Astrocyte of the cerebellum (primary cell): ENCODE results near the gene HLA-DMA.

Experiments used
- DNase-seq: peaks from one replicate; pipeline ENCODE4 v3.0.0-alpha.2; 2011; ENCODE audit warnings: low read depth
- H3K4me3 ChIP-seq: 2 replicates; pipeline ENCODE4 v1.5.1; 2011; ENCODE audit warnings: mild to moderate bottlenecking, low read depth, low read length, moderate library complexity
- in situ Hi-C: cut with HindIII; loops from 2 replicates; pipeline ENCODE4 v1.10.0; 2017; ENCODE audit warnings: low sequenced_read_pairs
- TF ChIP-seq, protein P1 (sequence below): IDR thresholded peaks from 2 replicates; pipeline ENCODE4 v1.5.1; 2012; ENCODE audit warnings: low read length, low read depth, moderate library complexity, mild to moderate bottlenecking; ENCODE audit errors: missing control alignments

HLA-DMA gene

DNA sequence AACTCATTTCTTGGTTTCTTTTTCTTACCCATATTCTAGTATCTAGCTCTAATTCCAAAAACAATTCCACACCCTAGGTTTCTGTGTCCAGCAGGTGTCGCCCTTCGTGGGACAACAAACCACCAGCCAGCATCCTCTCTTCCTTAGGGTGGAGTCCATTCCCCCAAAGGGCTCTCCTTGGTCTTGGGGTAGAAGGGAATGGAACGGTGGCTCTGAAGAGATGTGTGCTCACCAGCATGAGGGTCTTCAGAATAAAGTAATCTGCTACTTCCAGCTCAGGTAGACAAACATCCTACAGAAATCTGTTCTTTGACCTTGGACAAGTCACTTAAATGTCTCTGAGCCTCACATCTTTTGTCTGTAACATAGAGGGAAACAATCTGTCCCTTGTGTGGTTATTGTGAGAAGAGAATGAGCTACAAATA, 19.2 kb downstream of the HLA-DMA start:
- in situ Hi-C loops: no loop called here
- TF ChIP-seq, protein P1, sequence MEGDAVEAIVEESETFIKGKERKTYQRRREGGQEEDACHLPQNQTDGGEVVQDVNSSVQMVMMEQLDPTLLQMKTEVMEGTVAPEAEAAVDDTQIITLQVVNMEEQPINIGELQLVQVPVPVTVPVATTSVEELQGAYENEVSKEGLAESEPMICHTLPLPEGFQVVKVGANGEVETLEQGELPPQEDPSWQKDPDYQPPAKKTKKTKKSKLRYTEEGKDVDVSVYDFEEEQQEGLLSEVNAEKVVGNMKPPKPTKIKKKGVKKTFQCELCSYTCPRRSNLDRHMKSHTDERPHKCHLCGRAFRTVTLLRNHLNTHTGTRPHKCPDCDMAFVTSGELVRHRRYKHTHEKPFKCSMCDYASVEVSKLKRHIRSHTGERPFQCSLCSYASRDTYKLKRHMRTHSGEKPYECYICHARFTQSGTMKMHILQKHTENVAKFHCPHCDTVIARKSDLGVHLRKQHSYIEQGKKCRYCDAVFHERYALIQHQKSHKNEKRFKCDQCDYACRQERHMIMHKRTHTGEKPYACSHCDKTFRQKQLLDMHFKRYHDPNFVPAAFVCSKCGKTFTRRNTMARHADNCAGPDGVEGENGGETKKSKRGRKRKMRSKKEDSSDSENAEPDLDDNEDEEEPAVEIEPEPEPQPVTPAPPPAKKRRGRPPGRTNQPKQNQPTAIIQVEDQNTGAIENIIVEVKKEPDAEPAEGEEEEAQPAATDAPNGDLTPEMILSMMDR: peak; percentile 79
- no peak overlapping the region for H3K4me3 ChIP-seq
- peak; percentile 61 for DNase-seq

DNA sequence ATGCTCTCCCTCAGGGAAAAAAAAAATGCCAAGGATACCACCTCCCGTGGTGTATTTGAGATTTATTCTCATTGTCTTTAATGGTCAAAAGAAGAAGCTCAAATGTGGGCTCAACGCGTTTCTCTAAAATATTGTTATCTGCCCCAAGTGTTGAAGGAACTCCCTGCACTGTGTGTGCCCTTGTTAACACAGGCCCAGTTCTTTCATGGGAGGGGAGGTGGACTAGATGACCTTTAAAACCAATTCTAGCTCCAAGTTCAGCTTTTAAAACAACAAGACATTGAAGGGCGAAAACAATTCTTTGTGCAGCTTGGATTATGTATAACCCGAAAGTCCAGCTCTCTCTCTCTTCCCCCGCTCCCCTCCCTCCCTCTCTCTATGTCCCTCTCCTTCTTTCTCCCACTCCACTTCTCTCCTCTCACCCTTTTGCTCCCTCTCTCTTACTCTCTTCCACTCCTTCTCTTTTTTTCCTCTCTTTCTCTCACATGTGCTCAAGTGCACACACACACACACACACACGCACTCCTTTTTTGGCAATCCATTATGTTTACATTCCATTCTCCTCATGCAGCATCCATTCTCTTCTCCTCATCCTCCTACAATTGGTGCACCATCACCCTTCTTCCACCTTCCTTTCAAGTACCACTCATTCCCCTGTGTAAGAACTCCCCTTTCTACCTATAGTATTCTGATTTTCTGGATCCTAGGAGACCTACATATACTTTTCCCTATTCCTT, 20.6 kb downstream of the HLA-DMA start:
- TF ChIP-seq, protein P1: no peak
- H3K4me3 ChIP-seq: no peak overlapping the region
- no peak for DNase-seq
- in situ Hi-C loops: no loop called here

DNA sequence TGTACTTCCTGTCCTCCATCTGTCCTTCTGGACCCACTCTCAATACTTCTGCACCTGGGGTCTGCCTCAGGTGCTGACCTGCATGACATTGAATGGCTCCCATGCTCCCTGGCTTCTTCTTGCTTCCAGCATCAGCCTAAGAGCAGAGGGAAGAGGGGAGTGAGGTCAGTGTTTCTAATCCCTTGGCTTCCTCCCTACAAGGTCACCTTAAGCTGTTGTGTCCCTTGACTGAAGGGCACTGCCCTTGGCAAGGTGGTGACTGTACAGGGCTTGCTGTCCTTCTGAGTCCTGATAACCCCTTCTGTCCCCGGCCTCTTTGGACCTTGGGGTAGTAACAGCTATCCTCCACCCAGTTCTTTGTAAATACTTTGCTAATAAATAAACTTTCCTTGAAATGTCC, 21.7 kb downstream of the HLA-DMA start:
- TF ChIP-seq, protein P1: no peak
- DNase-seq: no peak
- H3K4me3 ChIP-seq: no peak overlapping the region
- in situ Hi-C loops: no loop called here

DNA sequence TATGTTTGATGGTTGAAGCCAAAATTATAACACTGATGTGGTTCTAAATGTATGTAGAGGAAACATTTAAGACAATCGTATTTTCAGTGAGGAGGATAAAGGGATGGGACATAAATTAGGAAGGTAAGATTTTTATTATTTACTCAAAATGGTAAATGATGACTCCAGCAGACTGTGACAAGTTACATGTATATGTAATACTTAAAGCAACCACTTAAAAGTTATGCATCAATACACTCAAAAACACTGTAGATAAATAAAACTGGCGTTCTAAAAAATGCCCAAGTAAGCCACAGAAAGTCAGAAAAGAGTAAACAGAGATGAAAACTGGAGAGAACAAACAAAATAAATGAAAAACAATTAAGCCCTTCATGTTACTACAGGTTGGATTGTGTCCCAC, 30.8 kb downstream of the HLA-DMA start:
- no peak overlapping the region for H3K4me3 ChIP-seq
- TF ChIP-seq, protein P1: no peak
- in situ Hi-C loops: no loop called here
- no peak for DNase-seq

DNA sequence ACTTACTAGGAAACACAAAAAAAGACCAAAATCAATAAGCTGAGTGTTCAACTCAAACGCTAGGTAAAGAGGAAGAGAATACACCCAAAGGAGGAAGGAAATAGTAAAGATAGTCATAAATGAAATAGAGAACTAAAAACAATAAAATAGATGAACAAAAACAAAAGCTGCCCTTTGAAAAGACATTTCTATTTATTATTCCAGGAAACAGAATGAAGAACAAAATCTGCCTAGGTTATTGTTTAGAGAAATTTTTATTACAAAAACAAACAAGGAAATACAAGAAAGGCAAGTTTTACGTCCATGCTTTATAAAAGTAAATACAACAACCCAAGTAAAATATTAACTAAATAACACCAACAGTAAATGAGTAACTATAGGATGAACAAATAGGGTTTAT, 32.2 kb downstream of the HLA-DMA start:
- TF ChIP-seq, protein P1: no peak
- in situ Hi-C loops: no loop called here
- no peak overlapping the region for H3K4me3 ChIP-seq
- DNase-seq: no peak

DNA sequence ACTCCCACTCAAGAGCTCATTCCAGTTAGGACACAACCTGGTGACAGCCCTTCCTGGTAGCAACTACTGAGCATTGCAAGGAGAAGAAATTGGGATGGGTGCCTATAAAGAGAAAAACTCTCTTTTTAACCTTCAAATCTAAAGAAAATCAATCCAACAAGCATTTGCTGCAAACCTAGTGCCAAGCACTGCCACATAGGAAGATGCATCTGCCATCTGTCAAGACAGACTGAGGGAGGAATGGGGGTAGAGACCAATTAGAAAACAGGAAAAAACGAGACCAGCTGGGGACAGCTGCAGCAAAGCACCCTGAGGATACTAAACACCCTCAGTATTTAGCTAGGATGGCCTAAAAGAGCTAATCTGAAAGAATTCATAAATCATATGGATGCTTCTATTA, 39.9 kb downstream of the HLA-DMA start:
- TF ChIP-seq, protein P1: no peak
- no peak overlapping the region for H3K4me3 ChIP-seq
- no peak for DNase-seq
- in situ Hi-C loops: loop anchor here (5.0 kb wide), 1 partner anchor 34 kb away; no protein-coding TSS in a partner anchor
